Measurements from ENCODE around the gene KCNK6. TPM values are rescaled to one million over a fixed set of nuclear protein-coding genes. Genes with fewer than 3 reads are reported as not detected.
"Not testable (repeated sequence)": the region's sequence is repeated elsewhere in the genome, so short reads cannot be mapped to it uniquely, and the experiment has no call there.

Gene KCNK6
- total RNA-seq, 1 donor from 2014 or later: 1.4 TPM

DNA sequence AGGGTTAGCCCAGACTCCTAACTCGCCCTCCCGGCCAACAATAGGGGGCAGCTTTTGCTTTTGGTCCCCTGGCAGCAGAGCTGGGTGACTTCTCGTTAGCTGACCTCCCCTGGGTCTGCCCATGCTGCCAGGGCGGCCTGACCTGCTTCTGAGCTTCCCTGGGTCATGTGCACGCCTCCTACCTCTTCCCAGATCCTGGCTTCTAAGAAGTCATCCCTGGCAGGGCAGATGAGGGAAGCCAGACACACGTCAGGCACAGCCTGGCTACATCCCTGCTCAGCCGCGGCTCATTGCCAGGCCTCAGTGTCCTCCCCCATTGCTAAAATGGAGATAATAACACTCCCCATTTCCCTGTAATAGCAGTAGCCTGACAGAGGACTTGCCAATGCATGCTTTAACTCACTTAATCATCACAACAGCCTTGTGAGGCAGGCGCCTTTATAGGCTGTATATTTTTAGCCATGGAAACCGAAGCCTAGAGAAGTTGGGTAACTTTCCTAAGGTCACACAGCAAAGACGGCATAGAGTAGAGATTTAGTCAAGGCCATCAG lies 2.1 kb downstream of the KCNK6 start:
- no peak for DNase-seq (ENCODE audit: low spot score)
- ATAC-seq: peak; percentile 17

DNA sequence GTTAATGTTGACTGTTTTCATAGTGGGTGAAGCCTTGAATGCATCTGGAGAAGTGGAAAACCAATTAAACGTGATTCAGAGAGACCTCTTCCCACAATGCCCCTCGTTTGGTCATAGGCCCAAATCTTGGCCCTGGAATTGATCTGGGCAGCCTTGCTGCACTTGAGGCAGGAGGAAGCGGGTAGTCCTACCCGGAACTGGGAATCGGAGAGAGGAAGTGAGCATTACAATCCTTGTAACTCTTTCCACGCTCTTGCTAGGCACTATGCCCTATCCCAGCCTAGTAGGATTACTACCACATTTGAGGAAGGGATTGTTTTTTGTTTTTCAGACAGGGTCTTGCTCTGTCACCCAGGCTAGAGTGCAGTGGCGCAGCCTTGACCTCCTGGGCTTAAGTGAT lies 3.6 kb downstream of the KCNK6 start:
- DNase-seq (ENCODE audit: low spot score) (no peak), ATAC-seq (peak; percentile 16)

DNA sequence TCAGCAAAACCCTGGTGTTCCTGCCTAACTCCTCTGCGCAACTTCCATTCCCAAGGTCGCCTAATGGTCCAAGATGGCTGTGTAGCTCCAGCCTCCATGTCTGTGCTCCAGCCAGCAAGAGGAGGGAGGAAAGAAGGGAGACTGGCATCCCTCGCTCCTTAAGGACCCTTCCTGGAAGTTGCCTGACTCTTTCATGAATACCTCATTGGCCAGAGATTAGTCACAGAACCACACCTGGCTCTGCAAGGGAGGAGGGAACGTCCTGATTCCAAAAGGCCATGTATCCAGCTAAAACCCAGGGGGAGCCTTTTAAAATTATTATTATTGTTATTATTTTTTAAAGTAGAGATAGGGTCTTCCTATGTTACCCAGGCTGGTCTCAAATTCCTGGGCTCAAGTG lies 4.8 kb downstream of the KCNK6 start:
- ATAC-seq: no peak
- DNase-seq (ENCODE audit: low spot score): no peak

GRCh38 chr19:38326591-38326990 lies 6.9 kb downstream of the KCNK6 start:
- DNase-seq (ENCODE audit: low spot score) (no peak), ATAC-seq (no peak)

DNA sequence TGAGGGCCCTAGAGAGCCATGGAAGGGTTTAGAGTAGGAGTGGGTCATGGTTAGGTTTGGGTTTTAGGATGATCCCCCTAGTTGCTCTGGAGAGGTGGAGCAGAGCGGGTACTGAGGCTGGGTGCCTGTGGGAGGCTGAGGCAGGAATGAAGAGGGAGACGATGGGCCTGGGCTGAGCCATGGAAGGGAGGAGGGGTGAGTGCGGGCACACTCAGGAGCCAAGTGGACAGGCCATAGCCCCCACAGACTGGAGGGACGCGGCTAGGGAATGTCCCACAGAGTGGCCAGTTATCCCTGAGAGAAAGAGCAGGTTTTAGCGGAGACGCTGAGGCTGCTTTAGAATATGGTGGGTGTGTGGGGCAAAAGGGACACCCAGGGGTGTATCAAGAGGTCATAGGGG lies 10.0 kb downstream of the KCNK6 start:
- ATAC-seq (no peak), DNase-seq (ENCODE audit: low spot score) (no peak)

DNA sequence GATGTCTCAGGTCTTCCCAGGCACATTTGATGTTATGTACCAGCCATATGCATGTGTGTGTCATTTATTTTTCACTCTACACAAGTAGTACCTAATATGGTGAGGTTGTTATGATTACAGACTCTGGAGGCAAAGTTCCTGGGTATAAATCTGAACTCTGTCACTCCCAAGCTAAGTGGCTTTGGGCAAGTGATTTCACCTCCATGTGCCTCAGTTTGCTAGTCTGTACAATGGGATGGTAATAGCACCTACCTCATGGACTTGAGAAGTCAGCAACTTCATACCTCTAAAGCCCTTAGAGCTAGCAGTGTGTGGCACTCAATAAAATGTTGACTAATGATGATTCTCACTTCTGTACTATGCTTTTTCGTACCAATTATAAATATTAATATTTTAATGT lies 12.1 kb downstream of the KCNK6 start:
- no peak for DNase-seq (ENCODE audit: low spot score)

DNA sequence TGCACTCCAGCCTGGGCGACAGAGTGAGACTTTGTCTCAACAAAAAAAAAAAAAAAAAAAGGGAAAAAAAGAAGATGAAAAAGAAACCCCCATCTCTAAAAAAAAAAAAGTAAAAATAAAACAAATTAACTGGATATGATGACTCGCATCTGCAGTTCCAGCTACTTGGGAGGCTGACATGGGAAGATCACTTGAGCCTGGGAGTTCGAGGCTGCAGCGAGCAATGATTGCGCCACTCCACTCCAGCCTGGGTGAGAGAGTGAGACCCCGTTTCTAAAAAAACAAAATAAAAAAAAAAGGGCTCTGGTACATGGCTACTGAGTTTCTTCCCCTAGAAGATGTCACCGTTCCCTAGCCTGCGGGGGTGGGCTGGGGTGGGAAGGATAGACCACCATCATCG lies 13.6 kb downstream of the KCNK6 start:
- ATAC-seq: no peak

More for the DNA sequence above, 12.1 kb downstream of the KCNK6 start:
- no peak for ATAC-seq

GRCh38 chr19:38335949-38336637 lies 16.4 kb downstream of the KCNK6 start:
- ATAC-seq: peak; percentile 86
- DNase-seq (ENCODE audit: low spot score): peak; percentile 96

More for the DNA sequence above, 13.6 kb downstream of the KCNK6 start:
- no peak for DNase-seq (ENCODE audit: low spot score)

DNA sequence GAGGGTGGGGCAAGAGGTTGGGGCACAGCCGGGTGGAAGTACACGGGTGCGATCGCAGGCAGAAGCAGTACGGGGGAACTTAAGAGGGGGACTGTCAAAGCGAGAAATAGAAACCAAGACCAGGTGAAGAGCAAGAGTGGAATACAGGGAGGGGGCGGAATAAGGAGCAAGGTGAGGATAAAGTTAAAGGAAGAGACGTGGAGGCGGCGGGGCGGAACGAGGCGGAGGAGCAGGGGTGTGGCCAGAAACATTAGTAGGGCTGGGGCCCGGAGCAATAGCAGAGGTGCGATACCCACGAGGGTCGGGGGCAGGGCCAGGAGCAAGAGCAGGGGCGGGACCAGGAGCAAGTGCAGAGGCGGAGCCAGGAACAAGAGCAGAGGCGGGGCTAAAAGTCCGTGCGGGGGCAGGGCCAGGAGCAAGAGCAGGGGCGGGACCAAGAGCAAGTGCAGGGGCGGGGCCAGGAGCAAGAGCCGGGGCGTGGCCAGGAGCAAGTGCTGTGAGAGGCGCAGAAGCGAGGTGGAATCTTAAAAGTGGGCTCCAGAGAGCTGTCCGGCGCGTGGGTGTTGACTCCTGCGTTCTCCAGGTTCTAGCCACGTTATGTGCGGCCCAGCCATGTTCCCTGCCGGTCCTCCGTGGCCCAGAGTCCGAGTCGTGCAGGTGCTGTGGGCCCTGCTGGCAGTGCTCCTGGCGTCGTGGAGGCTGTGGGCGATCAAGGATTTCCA lies 17.2 kb downstream of the KCNK6 start:
- DNase-seq (ENCODE audit: low spot score) (peak; percentile 93), ATAC-seq (peak; percentile 77)

- ATAC-seq: no peak
These were observed 17.7 kb downstream of the KCNK6 start for GRCh38 chr19:38337360-38337653.

GRCh38 chr19:38339011-38339410 lies 19.4 kb downstream of the KCNK6 start:
- ATAC-seq; DNase-seq (ENCODE audit: low spot score): not testable (repeated sequence)

More at GRCh38 chr19:38337360-38337653, 17.7 kb downstream of the KCNK6 start:
- DNase-seq (ENCODE audit: low spot score): no peak

DNA sequence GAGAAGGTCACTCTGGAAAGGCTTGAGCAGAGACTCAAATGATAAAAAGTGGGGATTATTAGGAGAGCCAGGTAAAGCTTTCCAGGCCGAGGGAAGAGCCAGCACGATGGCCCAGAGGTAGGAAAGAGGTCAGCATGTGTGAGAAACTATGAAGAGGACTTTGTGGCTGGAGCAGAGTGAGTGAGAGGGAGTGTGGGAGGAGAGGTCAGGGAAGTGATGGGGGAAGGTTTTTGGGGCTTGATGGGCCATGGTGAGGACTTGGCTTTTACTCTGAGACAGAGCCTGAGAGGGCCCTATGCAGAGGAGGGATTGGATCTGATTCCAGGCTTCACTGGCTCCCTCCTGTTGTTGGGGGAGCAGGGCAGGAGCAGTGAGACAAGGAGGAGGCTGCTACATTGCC lies 21.3 kb downstream of the KCNK6 start:
- no peak for DNase-seq (ENCODE audit: low spot score)
- no peak for ATAC-seq

- DNase-seq (ENCODE audit: low spot score) (no peak), ATAC-seq (no peak)
These were observed 27.2 kb downstream of the KCNK6 start for GRCh38 chr19:38346837-38347236.

DNA sequence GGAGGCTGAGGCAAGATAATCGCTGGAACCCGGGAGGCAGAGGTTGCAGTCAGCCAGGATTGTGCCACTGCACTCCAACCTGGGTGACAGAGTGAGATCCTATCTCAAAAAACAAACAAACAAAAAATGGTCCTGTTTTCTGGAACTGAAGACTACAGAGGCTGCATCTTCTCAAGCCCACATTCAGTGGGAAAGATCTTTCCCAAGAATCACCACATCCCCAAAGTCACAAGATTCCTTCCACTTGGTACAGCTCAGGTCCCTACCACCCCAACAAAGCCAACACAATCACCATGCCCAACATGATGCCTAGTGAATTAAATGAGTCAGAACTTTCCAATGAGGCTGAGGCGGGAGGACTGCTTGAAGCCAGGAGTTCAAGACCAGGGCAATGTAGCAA lies 31.2 kb downstream of the KCNK6 start:
- ATAC-seq (no peak), DNase-seq (ENCODE audit: low spot score) (no peak)

DNA sequence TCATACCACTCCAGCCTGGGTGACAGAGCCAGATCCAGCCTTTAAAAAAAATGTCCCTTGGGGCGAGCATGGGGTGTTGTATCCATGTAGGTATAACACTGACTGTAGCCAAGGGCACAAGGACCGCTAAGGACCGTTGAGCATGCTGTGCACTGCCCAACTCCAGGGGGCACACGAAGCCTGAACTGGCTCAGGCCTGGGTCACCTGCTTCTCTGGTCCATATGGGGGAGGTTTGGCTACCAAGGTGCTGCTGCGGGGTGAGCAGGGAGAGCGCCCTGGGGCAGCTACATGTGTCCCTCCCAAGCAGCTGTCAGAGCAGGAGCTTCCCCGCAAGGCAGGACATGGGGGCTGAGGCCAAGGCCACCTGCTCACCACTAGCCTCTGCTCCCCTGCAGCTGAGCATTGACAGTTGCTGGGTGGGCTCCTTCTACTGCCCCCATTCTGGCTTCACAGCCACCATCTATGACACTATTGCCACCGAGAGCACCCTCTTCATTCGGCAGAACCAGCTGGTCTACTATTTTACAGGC lies 32.3 kb downstream of the KCNK6 start:
- DNase-seq (ENCODE audit: low spot score) (no peak), ATAC-seq (peak; percentile 17)

DNA sequence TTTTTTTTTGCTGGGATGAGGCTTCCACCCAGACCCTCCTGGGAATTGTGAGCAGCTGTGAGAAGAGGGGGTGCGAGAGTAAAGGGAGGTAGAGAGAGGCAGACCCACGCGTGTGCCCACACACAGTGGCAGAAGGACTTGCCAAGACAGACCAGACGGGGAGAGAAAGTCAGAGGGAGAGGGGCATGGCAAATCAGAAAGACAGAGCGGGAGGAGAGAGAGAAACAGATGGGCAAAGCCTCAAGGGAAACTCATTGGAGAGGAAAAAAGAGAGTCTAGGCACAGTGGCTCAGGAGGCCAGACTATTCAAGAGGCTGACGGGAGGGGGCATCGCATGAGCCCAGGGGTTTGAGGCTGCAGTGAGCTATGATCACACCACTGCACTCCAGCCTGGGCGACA lies 33.0 kb downstream of the KCNK6 start:
- no peak for DNase-seq (ENCODE audit: low spot score)
- no peak for ATAC-seq

DNA sequence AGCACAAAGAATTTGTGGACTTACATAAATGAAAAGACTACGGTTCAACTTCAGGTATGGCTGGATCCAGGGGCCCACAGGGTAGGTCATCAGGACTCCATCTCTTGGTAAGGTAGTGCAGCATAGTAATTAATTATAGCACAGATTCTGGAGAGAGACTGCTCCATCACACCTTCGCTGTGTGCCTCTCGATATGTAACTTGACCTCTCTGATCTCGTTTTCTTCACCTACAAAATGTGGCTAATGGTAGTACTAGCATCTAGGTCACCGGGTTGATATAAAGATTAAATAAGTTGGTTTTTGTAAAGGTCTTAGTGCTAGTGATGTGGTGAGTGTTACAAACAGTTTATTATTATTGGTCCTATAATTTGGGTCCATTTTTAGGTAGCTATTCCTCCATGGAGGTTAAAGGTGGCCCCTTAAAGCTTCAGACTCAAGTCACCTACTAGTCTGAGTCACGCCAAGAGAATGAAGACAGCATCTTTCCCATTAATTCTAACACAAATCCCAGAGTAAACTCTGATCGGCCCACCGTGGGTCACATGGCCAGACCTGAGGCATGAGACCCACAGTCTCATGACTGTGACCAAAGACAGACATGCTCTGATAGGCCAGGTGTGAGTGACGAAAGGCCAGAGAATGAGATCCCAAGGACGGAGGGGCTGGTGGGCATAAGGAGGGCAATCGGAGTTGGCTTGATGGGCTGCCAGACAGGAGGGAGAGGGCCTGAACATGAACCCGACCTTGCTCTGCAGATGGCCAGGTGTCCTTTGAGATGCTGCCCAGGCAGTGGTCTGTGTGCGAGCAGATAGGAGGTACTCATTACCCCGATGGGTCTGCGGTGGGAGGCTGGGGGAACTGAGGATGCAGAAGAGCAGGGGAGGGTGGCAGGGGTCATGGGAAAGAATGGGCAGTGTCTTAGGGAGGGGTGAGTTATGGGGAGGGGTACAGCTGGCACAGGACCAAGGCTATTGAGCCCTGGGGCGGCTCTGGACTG lies 36.4 kb downstream of the KCNK6 start:
- ATAC-seq (no peak), DNase-seq (ENCODE audit: low spot score) (no peak)

- ATAC-seq: no peak
- no peak for DNase-seq (ENCODE audit: low spot score)
These were observed 38.4 kb downstream of the KCNK6 start for GRCh38 chr19:38358071-38358470.

DNA sequence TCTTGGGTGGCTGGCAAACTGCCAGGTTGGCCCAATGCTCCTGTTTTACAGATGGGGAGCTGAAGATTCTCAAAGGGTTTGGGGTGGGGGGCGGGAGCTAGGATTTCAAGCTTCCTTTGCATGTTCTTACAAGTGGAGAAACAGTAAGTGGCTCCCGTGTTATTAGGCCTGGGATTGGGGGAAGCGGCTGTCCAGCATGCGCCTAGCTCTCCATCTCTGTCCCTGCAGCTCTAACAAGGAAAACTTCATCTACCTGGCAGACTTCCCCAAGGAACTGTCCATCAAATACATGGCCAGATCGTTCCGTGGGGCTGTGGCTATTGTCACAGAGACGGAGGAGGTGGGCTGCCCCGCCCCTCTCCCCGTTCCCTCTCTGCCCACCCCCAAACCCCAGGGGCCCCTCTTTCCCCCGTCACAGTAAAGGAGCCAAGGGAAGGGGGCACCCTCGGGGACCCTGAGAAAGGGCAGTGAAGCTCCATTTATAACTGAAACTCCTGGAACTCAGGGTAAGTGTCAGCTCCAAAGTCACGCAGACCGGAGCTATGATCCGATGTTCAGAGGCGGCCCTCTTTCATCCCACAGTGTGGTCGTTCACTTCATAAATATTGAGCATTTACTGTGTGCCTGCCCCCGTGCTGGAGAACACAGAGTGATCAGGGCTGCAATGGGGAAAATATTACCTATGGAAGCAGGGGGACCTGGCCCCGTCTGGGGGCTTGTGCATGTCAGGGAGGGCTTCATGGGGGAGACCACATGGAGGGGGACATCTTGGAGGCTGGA lies 39.8 kb downstream of the KCNK6 start:
- ATAC-seq: no peak
- DNase-seq (ENCODE audit: low spot score): no peak

- DNase-seq (ENCODE audit: low spot score): no peak
- no peak for ATAC-seq
These were observed 40.7 kb downstream of the KCNK6 start for GRCh38 chr19:38360351-38360750.

Data from left lobe of liver (tissue), 2 donors.